HG03558 (cell line): ENCODE data around the gene CACNA2D3.
"Not testable (repeated sequence)": the region's sequence is repeated elsewhere in the genome, so short reads cannot be mapped to it uniquely, and the experiment has no call there.

Experiments
- ATAC-seq: cut with Tn5 transposase; IDR thresholded peaks from one replicate; pipeline ENCODE4 v1.9.1; 2021; ENCODE audit warnings: moderate number of reproducible peaks; ENCODE audit not compliant: unreplicated experiment; ENCODE audit errors: extremely low read depth

CACNA2D3 gene

DNA sequence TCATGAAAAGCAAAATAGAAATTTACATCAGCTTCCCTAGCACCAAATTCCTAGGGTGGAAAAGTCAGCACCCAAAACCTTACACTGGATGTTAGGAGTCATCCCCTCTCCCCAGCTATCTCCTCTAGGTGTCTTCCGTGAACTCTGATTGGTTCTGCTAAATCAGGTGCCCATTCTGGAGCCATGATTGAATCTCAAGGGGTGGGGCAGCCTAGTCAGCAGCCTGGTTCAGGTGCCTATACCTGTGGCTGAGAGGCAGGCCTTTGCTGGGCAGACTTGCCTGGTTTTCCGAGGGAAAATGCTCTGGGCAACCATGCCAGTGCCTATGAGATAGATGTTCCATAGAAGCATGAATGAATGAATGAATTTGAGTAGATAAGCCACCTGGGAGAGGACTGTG, 468.8 kb downstream of the CACNA2D3 start:
- no peak for ATAC-seq

GRCh38 chr3:54593653-54594052, 471.3 kb downstream of the CACNA2D3 start:
- no peak for ATAC-seq

- no peak for ATAC-seq
Measured at GRCh38 chr3:54596087-54596486, 473.7 kb downstream of the CACNA2D3 start.

GRCh38 chr3:54599716-54600115, 477.4 kb downstream of the CACNA2D3 start:
- no peak for ATAC-seq

DNA sequence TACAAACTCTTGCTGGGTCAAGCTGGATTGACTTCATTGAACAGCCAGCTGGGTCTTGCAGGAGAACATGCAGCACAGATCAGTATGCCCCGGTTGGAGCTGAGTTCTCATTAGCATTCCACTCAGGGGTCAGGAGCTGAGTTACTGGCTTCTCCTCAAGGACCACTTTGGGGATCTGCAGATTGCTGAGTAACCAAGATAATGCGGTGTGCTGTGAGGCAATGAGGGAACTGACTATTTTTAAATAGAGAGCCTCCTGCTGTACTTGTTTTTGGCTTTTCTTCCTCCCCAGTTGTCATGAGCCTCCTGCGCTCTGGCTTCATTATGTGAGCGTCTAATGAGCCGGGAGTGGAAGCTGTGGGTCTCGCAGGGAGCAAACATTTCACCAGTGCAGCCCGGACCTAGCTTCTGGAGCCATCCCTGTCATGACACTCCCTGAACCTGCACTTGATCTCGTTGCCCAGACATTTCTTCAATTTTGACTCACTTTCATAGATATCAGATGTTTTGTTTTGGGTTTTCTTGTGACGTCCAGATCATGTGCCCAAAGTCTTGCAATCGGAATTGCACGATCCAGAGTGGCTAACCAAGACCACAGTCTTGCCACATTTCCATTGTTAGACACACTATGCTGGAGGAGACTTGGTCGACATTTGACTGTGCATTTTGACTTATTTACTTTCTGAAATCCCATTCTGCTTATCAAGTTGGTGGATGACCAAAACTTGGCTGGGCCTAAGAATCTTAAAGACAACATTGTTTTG, 478.3 kb downstream of the CACNA2D3 start:
- no peak for ATAC-seq

DNA sequence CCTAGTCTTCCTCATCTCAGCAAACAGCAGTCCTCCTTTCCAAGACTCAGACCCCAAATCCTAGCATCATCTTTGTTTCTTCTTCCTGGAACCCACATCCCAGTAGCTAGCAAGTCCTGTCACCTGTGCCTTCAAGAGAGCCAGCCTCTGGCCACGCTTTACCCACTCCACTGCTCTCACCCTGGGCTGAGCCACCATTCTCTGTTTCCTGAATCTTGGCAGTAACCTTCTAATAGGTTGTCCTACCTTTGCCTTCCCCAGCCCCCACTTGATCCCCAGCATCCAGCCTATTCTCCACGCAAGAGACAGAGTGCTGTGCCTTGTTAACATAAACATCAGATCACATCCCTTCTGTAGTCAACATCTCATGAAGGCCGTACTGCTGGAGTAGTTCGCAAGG, 482.1 kb downstream of the CACNA2D3 start:
- no peak for ATAC-seq

GRCh38 chr3:54608041-54608440, 485.7 kb downstream of the CACNA2D3 start:
- no peak for ATAC-seq

DNA sequence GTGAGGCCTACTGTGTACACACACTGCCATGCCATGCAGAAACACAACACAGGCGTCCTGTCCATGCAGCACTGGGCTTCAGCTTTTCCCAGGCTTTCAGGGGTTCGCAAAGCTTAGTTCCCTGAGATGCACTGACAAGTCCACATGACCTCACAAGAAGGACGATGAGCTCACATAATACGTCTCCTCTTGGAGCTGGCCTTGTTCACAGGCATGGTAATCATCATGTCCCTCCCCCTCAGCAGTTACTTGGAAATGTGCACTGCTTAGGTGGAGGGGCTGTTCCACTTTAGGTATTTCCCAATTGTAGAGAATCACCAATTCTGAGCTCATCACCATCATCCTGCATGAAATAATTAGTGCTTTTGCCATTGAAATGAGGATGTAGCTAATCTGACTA, 496.7 kb downstream of the CACNA2D3 start:
- no peak for ATAC-seq

GRCh38 chr3:54619531-54619930, 497.2 kb downstream of the CACNA2D3 start:
- ATAC-seq, result no peak

DNA sequence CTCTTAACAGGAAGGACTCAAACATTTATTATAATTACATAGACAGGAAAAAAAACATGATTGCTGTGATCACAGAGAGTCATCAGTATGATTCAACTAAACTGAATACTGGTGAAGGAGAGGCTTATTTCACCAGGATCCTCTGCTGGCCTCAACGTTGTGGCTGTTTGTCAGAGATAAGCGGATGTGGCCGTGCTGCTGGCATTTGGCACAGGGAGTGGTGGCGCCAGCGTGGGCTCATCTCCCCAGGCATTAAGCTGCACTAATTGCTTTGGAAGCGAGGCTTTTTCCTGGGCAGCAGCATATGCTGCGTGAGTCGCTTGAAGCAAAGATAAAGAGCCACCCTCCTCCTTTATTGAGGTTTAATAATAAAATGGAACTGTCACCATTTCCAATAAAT, 498.8 kb downstream of the CACNA2D3 start:
- no peak for ATAC-seq

DNA sequence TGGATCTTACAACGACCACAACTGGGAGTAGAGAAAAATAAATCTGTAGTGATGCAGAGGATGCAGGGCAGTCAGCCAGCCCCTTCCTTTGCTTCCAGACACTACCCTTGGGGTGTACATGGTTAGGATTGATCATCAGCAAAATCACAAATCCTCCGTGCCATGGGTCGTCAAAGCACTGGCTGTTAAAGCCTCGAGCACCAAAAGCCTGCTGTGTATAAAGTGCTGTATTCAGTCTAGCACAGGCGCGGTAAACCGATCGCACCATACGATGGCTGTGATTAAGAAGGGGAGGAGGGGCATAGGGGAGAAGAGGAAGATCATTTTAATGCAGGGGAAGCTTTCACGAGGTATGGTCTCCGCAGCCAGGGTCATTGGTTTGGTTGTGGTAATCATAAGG, 500.3 kb downstream of the CACNA2D3 start:
- no peak for ATAC-seq

GRCh38 chr3:54625805-54626787, 503.7 kb downstream of the CACNA2D3 start:
- ATAC-seq, result no peak

DNA sequence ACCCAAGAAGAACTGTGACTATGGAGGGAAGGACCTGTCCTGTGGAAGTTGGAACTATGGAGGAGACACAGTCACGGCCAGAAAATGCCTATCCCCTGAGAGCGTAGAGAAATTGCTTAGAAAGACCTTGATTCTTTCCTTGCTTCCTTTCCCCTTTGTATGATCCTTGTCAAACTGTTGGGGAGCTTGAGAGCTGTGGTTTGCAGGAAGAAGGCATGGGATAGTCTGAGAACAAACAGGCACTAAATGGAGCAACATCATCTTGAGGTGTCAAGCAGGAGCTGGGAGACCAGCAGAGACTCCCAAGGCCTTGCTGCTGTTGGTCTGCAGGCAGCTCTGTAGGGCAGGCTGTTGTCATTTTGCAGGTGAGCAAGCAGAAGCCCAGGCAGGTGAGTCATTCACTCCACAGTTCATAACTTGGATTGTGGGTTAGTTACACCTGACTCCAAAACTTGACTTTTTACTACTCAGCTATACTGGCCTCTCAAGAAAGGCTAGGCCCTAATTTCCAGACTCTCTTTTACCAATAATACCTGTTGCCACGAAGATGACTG, 506.6 kb downstream of the CACNA2D3 start:
- no peak for ATAC-seq

- no peak for ATAC-seq
Measured at GRCh38 chr3:54630101-54630623, 507.8 kb downstream of the CACNA2D3 start.

DNA sequence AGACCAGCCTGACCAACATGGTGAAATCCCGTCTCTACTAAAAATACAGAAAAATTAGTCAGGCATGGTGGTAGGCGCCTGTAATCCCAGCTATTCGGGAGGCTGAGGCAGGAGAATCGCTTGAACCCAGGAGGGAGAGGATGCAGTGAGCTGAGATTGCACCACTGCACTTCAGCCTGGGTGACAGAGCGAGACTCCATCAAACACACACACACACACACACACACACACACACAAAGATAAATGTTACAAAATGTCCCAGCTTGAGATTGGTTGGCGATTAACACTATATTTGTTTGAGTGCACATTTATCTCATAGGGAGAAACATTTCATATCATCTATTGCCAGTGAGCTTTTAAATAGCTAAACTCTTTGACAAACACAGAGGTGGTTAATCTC, 508.6 kb downstream of the CACNA2D3 start:
- ATAC-seq, result not testable (repeated sequence)

DNA sequence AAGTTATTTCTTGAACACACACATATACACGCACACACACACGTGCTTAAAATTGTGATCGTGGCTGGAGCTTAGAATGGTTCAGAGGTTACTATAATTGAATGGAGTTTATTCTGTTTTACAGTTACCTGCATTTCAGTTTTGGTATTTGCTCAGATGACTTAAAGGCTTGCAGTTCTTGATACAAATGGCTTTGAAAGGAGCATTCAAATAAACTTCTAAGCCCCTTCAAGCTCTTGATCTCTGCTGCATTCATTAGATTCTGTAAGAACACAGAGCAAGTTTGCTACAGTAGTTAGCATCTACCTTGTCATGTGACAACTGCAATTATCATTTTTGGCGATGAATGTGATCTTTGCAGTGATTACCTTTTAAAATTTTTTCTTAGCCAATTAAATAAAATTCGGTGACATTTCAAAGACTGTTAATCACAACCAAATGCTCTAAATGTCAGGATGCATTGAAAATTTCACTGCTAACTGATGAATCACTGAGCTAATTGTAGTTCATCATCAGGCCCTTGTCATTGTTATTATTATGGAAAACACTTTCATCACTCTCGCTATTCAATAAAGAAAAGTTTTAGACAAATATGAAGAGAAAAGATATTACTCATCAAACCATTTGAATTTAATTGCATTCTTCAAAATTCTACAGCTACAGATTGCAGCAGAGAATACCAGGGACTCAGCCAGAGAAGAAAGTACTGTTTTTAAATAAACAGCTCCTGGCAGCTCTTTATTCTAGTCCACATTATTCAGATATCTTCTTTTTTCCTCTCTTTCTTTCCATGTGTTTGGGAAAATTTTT, 509.4 kb downstream of the CACNA2D3 start:
- ATAC-seq, result no peak

DNA sequence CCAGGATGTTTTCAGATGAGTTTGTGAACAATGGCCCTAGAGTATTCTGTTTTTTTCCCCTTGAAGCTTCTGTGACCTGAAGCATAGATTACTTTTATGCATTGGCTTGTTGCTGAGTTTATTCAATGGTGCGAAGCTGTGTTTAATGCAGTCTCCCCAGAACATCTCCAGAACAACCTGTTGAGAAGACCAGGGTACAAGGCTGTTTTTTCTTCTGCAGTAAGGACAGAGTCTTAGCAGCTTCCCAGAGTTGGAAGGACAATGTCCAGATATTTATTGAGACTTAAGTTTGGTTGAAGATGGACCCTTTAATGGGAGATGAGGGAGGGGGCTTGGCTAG, 509.9 kb downstream of the CACNA2D3 start:
- ATAC-seq, result no peak

- no peak for ATAC-seq
Measured at GRCh38 chr3:54632834-54633233, 510.5 kb downstream of the CACNA2D3 start.

DNA sequence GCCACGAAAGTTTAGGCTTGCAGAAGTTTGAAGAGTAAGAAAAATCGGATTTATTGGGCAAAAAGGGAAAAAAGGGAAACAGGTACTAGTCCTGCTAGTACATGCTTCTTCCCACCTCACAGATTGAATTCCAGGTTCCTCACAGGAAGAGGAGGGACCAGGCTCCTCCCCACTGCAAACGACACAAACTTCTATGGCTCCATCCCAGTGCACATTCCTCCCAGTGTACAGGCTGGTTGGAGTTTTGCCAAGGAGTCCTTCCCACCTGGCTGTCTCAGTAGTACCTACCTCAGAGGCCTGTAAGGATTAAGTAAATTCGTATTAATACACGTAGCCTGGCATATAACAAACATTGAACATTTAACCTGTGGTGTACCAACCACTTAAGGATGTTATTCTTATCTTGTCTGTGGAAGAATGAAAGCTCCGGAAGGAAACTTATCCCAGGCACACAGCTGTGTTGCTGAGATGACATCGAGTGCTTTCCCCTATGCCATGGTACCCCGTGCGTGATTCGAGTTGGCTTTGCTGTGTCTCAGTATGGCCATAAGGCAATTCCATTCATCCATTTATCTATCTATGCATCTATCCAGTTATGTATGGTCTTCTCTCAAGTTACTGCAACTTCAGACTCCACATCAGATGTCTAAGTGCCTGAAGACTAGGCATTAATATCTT, 511.2 kb downstream of the CACNA2D3 start:
- ATAC-seq, result no peak

DNA sequence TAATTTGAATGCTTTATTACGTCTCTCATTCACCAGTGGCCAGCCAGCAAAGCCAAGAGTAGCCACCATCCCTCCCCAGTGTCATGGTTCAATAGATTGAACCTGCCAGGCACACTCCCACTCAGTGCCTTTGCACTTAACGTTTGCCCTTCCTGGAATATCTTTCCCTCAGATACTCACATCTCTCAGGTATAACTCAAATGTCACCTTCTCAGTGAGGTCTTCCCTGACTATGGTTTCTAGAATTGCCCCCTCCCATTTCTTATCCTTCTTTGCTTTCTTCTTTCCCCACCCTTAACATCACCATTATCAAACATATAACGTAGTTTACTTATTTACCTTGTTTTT, 511.7 kb downstream of the CACNA2D3 start:
- ATAC-seq, result no peak
